HFFc6 (cell line): ENCODE results near the gene PSEN1. TPM values are rescaled to one million over a fixed set of nuclear protein-coding genes. Genes with fewer than 3 reads are reported as not detected.
A peak's percentile ranks its signal among the peaks of the same experiment; 100 is the strongest.

ENCODE experiments used
- DNase-seq: peaks from one replicate; pipeline ENCODE4 v3.0.0-alpha.2; 2018
- H3K27ac Mint-ChIP-seq: 2 replicates; pipeline ENCODE4 v1.8.0; 2020; ENCODE audit warnings: mild to moderate bottlenecking, mixed read lengths
- H3K27me3 Mint-ChIP-seq: 2 replicates; pipeline ENCODE4 v1.8.0; 2021; ENCODE audit warnings: mild to moderate bottlenecking, moderate library complexity, mixed read lengths; ENCODE audit not compliant: insufficient read depth
- H3K36me3 Mint-ChIP-seq: 2 replicates; pipeline ENCODE4 v1.8.0; 2021; ENCODE audit warnings: low read depth, mixed read lengths
- H3K4me1 Mint-ChIP-seq: 2 replicates; pipeline ENCODE4 v1.8.0; 2020; ENCODE audit warnings: low read depth, mixed read lengths
- H3K4me3 Mint-ChIP-seq: 2 replicates; pipeline ENCODE4 v1.8.0; 2020; ENCODE audit warnings: mild to moderate bottlenecking, moderate library complexity, mixed read lengths
- H3K9me3 Mint-ChIP-seq: 2 replicates; pipeline ENCODE4 v1.8.0; 2020; ENCODE audit warnings: mild to moderate bottlenecking, mixed read lengths
- CTCF ChIP-seq: fragments of 200-600 bp; sonication (generic); IDR thresholded peaks from 2 replicates; pipeline ENCODE4 v1.5.0; 2021; ENCODE audit warnings: antibody characterized with exemption, mild to moderate bottlenecking
- total RNA-seq, 6 experiments: library from RNA; stranded (reverse); fragmentation: NEBNext Ultra II Directional; extraction: Animal tissue kit (Norgen Biotek cat#: 25700); gene quantifications; 2 replicates in 1 of 6; 3 replicates in 5 of 6; pipeline ENCODE4 v1.2.3, GENCODE V29; 2021

Gene PSEN1
- total RNA-seq, 6 experiments from 2014 or later, result 34.5 to 44.6 (median 40.2) TPM

DNA sequence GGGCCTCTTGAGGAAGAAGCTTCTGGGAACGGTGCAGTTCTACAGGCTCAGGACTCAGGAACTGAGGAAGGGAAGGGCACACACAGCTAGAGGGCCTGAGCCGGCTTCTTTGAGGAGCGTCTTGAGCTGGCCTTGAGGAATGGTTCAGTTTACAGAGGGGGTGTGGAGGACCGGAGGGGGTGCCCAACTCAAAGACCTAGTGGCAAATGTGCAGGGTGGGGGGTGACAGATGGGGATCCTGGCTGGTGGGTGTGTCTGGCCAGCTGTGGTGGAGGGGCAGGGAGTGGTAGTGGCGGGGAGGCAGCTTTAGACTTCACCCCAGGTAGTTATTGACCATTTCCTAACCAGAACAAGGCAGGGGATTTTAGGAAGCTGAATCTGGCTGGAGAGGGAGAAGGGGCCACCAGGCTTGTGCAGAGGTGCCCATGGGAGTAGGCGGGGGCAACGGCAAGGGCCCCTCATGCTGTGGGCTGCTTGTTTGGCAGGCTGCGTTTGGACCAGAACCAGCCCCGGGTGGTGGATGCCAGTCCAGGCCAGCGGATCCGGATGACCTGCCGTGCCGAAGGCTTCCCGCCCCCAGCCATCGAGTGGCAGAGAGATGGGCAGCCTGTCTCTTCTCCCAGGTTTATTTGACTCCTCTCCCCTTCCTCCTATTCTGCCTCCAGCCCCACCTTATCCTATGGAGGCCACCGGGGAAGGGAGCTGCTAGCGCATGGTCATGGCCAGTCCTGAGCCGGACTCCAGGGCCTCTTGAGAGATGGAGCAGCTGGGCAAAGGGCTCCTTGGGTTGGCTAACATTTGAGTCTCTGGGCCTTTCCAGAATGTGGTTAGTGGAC lies 128.8 kb downstream of the PSEN1 start:
- 0 out of 2 replicates have a peak, but pooled peaks cover under 1% of the 10 kb centered on the region for H3K4me1 Mint-ChIP-seq
- H3K36me3 Mint-ChIP-seq, result no peaks in the 10 kb centered on the region
- H3K27me3 Mint-ChIP-seq, result peaks cover 2% of the 10 kb centered on the region; the same call in 1 of the 2 replicates
- no peak overlapping the region for H3K27ac Mint-ChIP-seq
- no peaks in the 10 kb centered on the region for H3K9me3 Mint-ChIP-seq
- H3K4me3 Mint-ChIP-seq, result no peak overlapping the region
- no peak for TF ChIP-seq CTCF
- DNase-seq, result no peak

GRCh38 chr14:73265721-73266046 lies 129.4 kb downstream of the PSEN1 start:
- Mint-ChIP-seq H3K4me1 (0 out of 2 replicates have a peak, but pooled peaks cover 5% of the 10 kb centered on the region), H3K27me3 (peaks cover 2% of the 10 kb centered on the region; the same call in 1 of the 2 replicates), H3K36me3 (peaks cover 5% of the 10 kb centered on the region; the same call in 1 of the 2 replicates), H3K4me3 (no peak overlapping the region), H3K9me3 (no peaks in the 10 kb centered on the region), H3K27ac (no peak overlapping the region)
- no peak for TF ChIP-seq CTCF
- DNase-seq, result no peak

- no peak for TF ChIP-seq CTCF
Observed at GRCh38 chr14:73266317-73266716, 130.0 kb downstream of the PSEN1 start.

GRCh38 chr14:73267474-73267873 lies 131.2 kb downstream of the PSEN1 start:
- Mint-ChIP-seq H3K27me3 (peaks cover 2% of the 10 kb centered on the region; the same call in 1 of the 2 replicates), H3K4me1 (0 out of 2 replicates have a peak, but pooled peaks cover 5% of the 10 kb centered on the region), H3K4me3 (no peak overlapping the region), H3K27ac (no peak overlapping the region), H3K9me3 (no peaks in the 10 kb centered on the region), H3K36me3 (peaks cover 7% of the 10 kb centered on the region; the same call in 1 of the 2 replicates)
- TF ChIP-seq CTCF, result no peak
- DNase-seq, result no peak

More at GRCh38 chr14:73266317-73266716, 130.0 kb downstream of the PSEN1 start:
- Mint-ChIP-seq H3K9me3 (no peaks in the 10 kb centered on the region), H3K27ac (no peak overlapping the region), H3K36me3 (peaks cover 7% of the 10 kb centered on the region; the same call in 1 of the 2 replicates), H3K27me3 (peaks cover 2% of the 10 kb centered on the region; the same call in 1 of the 2 replicates), H3K4me1 (0 out of 2 replicates have a peak, but pooled peaks cover 5% of the 10 kb centered on the region), H3K4me3 (no peak overlapping the region)
- no peak for DNase-seq

- Mint-ChIP-seq H3K27ac (peak overlapping the region; percentile 12; the same call in 1 of the 2 replicates), H3K9me3 (no peaks in the 10 kb centered on the region), H3K36me3 (peaks cover 7% of the 10 kb centered on the region; the same call in 1 of the 2 replicates), H3K4me1 (0 out of 2 replicates have a peak, but pooled peaks cover 5% of the 10 kb centered on the region), H3K4me3 (peak overlapping the region; percentile 60; the same call in 1 of the 2 replicates), H3K27me3 (peaks cover 2% of the 10 kb centered on the region; the same call in 1 of the 2 replicates)
- TF ChIP-seq CTCF, result no peak
- no peak for DNase-seq
Observed at GRCh38 chr14:73269729-73270531, 133.6 kb downstream of the PSEN1 start.
